Muscle of leg (tissue), 11 donors: Measurements from ENCODE around the gene POMT1. TPM values are rescaled to one million over a fixed set of nuclear protein-coding genes. Genes with fewer than 3 reads are reported as not detected.
"Not testable (repeated sequence)": the region's sequence is repeated elsewhere in the genome, so short reads cannot be mapped to it uniquely, and the experiment has no call there.

Experiments
- DNase-seq: peaks from one replicate; pipeline ENCODE4 v3.0.0; 2013
- H3K27ac ChIP-seq: one replicate; pipeline ENCODE4 v1.5.1; 2013; ENCODE audit warnings: mild to moderate bottlenecking, low read length, control low read depth
- H3K27me3 ChIP-seq: one replicate; pipeline ENCODE4 v1.6.1; 2013; ENCODE audit warnings: low read length; ENCODE audit not compliant: control insufficient read depth, insufficient read depth
- H3K36me3 ChIP-seq: one replicate; pipeline ENCODE4 v1.6.1; 2013; ENCODE audit warnings: low read length; ENCODE audit not compliant: control insufficient read depth, insufficient read depth
- H3K4me1 ChIP-seq: one replicate; pipeline ENCODE4 v1.6.1; 2013; ENCODE audit warnings: low read length; ENCODE audit not compliant: control insufficient read depth, insufficient read depth
- H3K4me3 ChIP-seq: one replicate; pipeline ENCODE4 v1.5.1; 2013; ENCODE audit warnings: low read length, control low read depth
- H3K9me3 ChIP-seq: replicated peaks from 2 replicates; pipeline ENCODE4 v1.6.1; 2013; ENCODE audit warnings: low read depth, low read length; ENCODE audit not compliant: control insufficient read depth
- WGBS: methylation state at CpG from one replicate; pipeline ENCODE4 v1.1.5; 2013; ENCODE audit warnings: missing lambda C conversion rate; ENCODE audit not compliant: insufficient coverage; 5-methylcytosine and 5-hydroxymethylcytosine counted together
- polyA plus RNA-seq, 8 donors: library from polyadenylated mRNA; unstranded; fragments of 120-200 nt; gene quantifications; one replicate each; pipeline versions ENCODE4 v1.2.1 to v1.2.3, GENCODE V29; 2013; ENCODE audit warnings: inconsistent platforms in 1 of 8, low replicate concordance in 1 of 8; ENCODE audit not compliant: insufficient read length in 8 of 8, insufficient read depth in 1 of 8
- total RNA-seq: library from RNA; stranded (reverse); fragments of 120-200 nt; gene quantifications from one replicate; pipeline ENCODE4 v1.2.4, GENCODE V29; 2013

The POMT1 gene
- total and polyA plus RNA-seq, 9 donors: 15.1 to 29.9 (median 23.0) TPM

- no peak for DNase-seq
- Histone ChIP-seq H3K27ac (no peak overlapping the region), H3K27me3 (no peaks in the 10 kb centered on the region), H3K4me1 (no peaks in the 10 kb centered on the region), H3K4me3 (no peak overlapping the region), H3K36me3 (peaks cover 79% of the 10 kb centered on the region), H3K9me3 (peaks cover 2% of the 10 kb centered on the region)
- no CpG with 5 or more reads among the region's 4 CpGs for WGBS
Measured at GRCh38 chr9:131468031-131468430, 34.7 kb upstream of the POMT1 start.

- WGBS: 89% methylated on average over 6 of the region's 6 CpGs
Measured at GRCh38 chr9:131469356-131469755, 33.4 kb upstream of the POMT1 start.

DNA sequence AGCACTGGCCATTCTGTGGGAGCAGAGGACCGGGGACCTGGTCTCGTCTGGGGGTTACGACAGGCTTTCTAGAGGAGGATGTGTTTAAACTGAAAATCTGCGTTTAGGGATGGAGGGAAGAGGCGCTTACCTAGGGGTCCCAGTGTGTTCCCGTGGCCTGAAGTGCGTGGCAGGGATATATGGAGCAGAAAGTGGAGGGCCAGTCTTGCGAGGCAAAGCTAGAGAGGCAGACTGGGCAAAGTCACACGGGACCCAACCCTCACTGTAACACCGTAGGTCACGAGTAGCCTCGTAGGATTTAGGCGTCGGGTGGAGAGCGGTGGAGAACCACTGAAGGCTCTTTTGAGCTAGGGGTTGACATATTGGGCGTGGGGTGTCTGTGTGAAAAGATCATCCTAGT, 32.8 kb upstream of the POMT1 start:
- DNase-seq: no peak
- H3K27ac ChIP-seq: no peak overlapping the region
- WGBS: 93% methylated on average over 12 of the region's 16 CpGs
- peaks cover 2% of the 10 kb centered on the region for H3K9me3 ChIP-seq
- H3K36me3 ChIP-seq: peaks cover 82% of the 10 kb centered on the region
- H3K4me3 ChIP-seq: no peak overlapping the region
- H3K27me3 ChIP-seq: no peaks in the 10 kb centered on the region
- no peaks in the 10 kb centered on the region for H3K4me1 ChIP-seq

More at GRCh38 chr9:131469356-131469755, 33.4 kb upstream of the POMT1 start:
- no peak for DNase-seq
- Histone ChIP-seq H3K27me3 (no peaks in the 10 kb centered on the region), H3K36me3 (peaks cover 82% of the 10 kb centered on the region), H3K9me3 (peaks cover 2% of the 10 kb centered on the region), H3K4me1 (no peaks in the 10 kb centered on the region), H3K27ac (no peak overlapping the region), H3K4me3 (no peak overlapping the region)

DNA sequence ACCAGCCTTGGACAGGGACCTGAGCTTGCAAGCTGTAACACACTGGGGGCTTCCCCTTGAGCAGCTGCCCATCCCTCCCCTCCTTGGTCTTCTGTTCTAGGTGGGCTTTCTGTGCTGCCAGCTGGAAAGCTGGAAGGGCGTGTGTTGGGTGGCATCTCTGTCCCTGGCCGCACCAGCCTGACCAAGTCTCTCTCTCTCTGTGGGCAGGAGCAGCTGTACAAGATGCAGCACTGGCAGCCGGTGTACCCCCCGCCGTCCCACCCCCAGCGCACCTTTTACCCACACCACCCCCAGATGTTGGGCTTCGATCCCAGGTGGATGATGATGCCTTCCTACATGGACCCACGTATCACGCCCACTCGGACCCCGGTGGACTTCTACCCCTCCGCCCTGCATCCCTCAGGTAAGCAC, 32.1 kb upstream of the POMT1 start:
- WGBS: 96% methylated on average over 3 of the region's 12 CpGs
- H3K27ac ChIP-seq: no peak overlapping the region
- DNase-seq: no peak
- H3K9me3 ChIP-seq: peaks cover 2% of the 10 kb centered on the region
- H3K36me3 ChIP-seq: peaks cover 82% of the 10 kb centered on the region
- no peaks in the 10 kb centered on the region for H3K27me3 ChIP-seq
- H3K4me3 ChIP-seq: no peak overlapping the region
- H3K4me1 ChIP-seq: no peaks in the 10 kb centered on the region

- not testable (repeated sequence) for H3K4me1 ChIP-seq, H3K27ac ChIP-seq, H3K9me3 ChIP-seq, DNase-seq, H3K4me3 ChIP-seq, H3K27me3 ChIP-seq
- WGBS: no CpG with 5 or more reads among the region's 5 CpGs
- H3K36me3 ChIP-seq: peaks cover 90% of the 10 kb centered on the region
Measured at GRCh38 chr9:131472085-131472484, 30.6 kb upstream of the POMT1 start.

DNA sequence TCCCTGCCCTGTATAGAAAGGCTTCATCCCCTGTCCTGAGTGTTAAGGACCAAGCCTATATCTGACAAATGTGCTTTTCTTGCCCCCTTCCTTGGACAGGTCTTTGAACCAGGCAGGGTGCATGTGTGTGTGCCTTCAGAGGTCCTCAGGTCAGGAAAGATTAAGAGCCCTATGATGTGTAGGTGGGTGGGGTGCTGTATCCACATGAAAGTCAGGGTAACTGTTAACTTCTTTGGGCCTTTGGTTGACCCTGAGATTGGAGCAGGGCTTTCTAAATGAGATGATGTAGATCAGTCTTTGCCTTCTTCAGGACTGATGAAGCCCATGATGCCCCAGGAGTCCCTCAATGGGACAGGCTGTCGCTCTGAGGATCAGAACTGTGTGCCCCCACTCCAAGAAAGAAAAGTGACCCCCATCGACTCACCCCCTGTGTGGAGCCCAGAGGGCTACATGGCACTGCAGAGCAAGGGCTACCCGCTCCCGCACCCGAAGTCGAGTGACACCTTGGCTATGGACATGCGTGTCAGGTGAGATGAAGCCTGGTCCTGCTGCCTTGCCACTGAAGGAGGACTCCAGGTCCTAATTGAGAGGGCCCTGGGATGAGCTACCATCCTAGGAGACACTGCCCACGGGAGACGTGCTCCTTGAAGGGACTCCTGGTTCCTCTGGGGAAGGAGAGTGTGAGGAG, 29.4 kb upstream of the POMT1 start:
- DNase-seq: no peak
- Histone ChIP-seq H3K9me3 (peaks cover 2% of the 10 kb centered on the region), H3K27me3 (no peaks in the 10 kb centered on the region), H3K4me1 (no peaks in the 10 kb centered on the region), H3K4me3 (no peak overlapping the region), H3K27ac (no peak overlapping the region), H3K36me3 (peaks cover 90% of the 10 kb centered on the region)
- WGBS: 91% methylated on average over 8 of the region's 9 CpGs

DNA sequence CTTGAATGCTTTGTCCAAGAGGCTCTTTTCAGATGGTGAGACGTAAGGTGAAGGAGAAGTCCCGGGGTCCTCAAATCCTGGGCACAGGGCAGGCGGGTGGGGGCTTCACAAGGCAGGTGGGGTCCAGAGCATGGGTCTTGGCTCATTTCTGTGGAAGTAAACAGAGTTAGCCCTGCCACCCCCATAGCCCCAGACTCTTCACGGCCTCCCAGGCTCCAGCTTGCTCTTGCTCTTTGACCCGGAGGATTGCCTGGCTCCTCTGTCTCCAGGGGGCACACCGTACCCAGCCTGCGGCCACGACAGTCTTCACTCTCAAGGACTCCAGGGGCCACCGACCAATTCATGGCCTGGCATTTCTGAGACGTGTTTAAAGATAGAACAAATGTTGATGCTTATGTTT, 28.8 kb upstream of the POMT1 start:
- Histone ChIP-seq H3K4me1 (no peaks in the 10 kb centered on the region), H3K4me3 (no peak overlapping the region), H3K36me3 (peaks cover 90% of the 10 kb centered on the region), H3K27me3 (no peaks in the 10 kb centered on the region), H3K27ac (no peak overlapping the region), H3K9me3 (peaks cover 2% of the 10 kb centered on the region)
- 85% methylated on average over 5 of the region's 10 CpGs for WGBS
- DNase-seq: no peak

DNA sequence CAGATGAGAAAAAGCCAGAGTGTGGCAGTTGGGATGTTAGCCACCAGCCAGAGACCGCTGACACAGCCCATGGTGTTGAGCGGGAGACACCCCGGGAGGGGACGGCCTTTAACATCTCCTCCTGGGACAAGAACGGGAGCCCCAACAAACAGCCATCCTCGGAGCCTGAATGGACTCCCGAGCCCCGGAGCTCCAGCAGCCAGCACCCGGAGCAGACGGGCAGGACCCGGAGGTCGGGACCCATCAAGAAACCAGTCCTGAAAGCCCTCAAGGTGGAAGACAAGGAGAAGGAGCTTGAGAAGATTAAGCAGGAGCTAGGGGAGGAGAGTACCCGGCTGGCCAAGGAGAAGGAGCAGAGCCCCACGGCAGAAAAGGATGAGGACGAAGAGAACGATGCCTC, 28.0 kb upstream of the POMT1 start:
- whole genome bisulfite sequencing: 89% methylated on average over 12 of the region's 16 CpGs
- peaks cover 2% of the 10 kb centered on the region for H3K9me3 ChIP-seq
- H3K36me3 ChIP-seq: peaks cover 89% of the 10 kb centered on the region
- no peak for DNase-seq
- no peak overlapping the region for H3K4me3 ChIP-seq
- no peak overlapping the region for H3K27ac ChIP-seq
- no peaks in the 10 kb centered on the region for H3K27me3 ChIP-seq
- no peaks in the 10 kb centered on the region for H3K4me1 ChIP-seq

DNA sequence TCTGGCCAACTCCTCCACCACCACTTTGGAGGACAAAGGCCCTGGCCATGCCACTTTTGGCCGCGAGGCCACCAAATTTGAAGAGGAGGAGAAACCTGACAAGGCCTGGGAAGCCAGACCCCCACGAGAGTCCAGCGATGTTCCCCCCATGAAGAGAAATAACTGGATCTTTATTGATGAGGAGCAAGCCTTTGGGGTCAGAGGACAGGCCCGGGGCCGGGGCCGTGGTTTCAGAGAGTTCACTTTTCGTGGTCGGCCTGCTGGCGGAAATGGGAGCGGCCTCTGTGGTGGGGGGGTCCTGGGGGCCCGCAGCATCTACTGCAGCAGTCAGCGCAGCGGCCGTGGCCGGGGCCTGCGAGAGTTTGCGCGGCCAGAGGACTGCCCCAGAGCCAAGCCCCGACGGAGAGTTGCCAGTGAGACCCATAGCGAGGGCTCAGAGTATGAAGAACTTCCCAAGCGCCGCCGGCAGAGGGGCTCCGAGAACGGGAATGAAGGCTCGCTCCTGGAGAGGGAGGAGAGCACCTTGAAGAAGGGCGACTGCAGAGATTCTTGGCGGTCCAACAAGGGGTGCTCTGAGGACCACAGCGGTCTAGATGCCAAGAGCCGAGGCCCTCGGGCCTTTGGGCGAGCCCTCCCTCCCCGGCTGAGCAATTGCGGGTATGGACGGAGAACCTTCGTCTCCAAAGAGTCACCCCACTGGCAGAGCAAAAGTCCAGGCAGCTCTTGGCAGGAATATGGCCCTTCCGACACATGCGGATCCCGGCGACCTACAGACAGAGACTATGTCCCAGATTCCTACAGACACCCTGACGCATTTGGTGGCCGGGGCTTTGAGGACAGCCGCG, 27.4 kb upstream of the POMT1 start:
- no peaks in the 10 kb centered on the region for H3K9me3 ChIP-seq
- DNase-seq: no peak
- H3K27me3 ChIP-seq: no peaks in the 10 kb centered on the region
- H3K4me1 ChIP-seq: no peaks in the 10 kb centered on the region
- peaks cover 89% of the 10 kb centered on the region for H3K36me3 ChIP-seq
- 91% methylated on average over 43 of the region's 46 CpGs for WGBS
- H3K27ac ChIP-seq: no peak overlapping the region
- no peak overlapping the region for H3K4me3 ChIP-seq

GRCh38 chr9:131475956-131476776, 26.6 kb upstream of the POMT1 start:
- no peak for DNase-seq
- Histone ChIP-seq H3K36me3 (peaks cover 87% of the 10 kb centered on the region), H3K27me3 (no peaks in the 10 kb centered on the region), H3K4me3 (no peak overlapping the region), H3K4me1 (no peaks in the 10 kb centered on the region), H3K27ac (no peak overlapping the region), H3K9me3 (no peaks in the 10 kb centered on the region)
- 85% methylated on average over 28 of the region's 40 CpGs for WGBS
